H7 (cell line): ENCODE results near the gene FBXW8. TPM values are rescaled to one million over a fixed set of nuclear protein-coding genes. Genes with fewer than 3 reads are reported as not detected.

Experiments
- DNase-seq: peaks from one replicate; pipeline ENCODE4 v3.0.0; 2012
- H3K27me3 ChIP-seq: 2 replicates; pipeline ENCODE4 v1.6.0; 2011; ENCODE audit warnings: mild to moderate bottlenecking, low read length; ENCODE audit not compliant: control insufficient read depth, insufficient read depth
- H3K36me3 ChIP-seq: replicated peaks from 2 replicates; pipeline ENCODE4 v1.5.1; 2011; ENCODE audit warnings: low read length; ENCODE audit not compliant: control insufficient read depth, insufficient read depth
- H3K4me3 ChIP-seq: 2 replicates; pipeline ENCODE4 v1.5.1; 2011; ENCODE audit warnings: low read depth, mild to moderate bottlenecking, control low read depth, low read length, moderate library complexity; ENCODE audit not compliant: insufficient read depth
- total RNA-seq: library from RNA; depleted of rRNA; stranded (reverse); fragments of >200 nt; shearing (Covaris generic); gene quantifications from 2 replicates; pipeline ENCODE4 v1.2.3, GENCODE V29; 2014

Gene FBXW8
- total RNA-seq, 1 experiment from 2014 or later = 10.4 TPM

- DNase-seq = no peak
- peaks cover 7% of the 10 kb centered on the region for H3K36me3 ChIP-seq
These were observed 119.6 kb downstream of the FBXW8 start for GRCh38 chr12:117030187-117030900.

DNA sequence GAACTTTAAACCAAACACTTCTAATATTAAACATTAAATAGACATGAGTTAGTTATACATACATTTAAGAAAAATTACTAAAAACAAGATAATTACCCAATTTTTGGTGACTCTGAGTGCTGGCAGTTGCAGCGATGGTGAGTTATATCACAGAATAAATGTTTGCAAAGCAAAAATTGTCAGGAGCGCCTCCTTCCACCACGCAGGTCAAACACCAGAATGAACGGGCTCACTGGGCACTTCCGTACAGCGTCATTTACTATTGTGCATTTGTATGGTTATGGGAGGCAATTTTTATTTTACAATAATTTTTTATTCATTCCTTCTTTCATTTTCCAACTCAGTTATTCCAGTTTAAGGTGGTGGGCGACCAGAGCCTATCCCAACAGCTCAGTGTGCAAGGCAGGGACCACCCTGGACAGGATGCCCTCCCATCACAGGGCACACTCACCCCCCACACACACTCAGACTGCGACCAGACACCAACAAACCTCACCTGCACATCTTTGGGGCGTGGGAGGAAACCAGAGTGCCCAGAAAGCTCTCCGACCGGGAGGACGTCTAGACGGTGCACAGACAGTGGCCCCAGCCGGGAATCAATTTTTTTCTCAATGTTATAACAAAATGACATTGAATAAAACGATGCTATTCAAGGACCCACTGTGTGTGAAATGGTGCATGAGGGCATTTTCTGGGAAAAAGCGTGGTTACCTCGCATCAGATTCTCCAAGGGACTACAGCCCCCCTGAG is 121.3 kb downstream of the FBXW8 start:
- Histone ChIP-seq H3K36me3 (peaks cover 4% of the 10 kb centered on the region), H3K27me3 (no peaks in the 10 kb centered on the region), H3K4me3 (no peak overlapping the region)
- DNase-seq = no peak

More at GRCh38 chr12:117030187-117030900, 119.6 kb downstream of the FBXW8 start:
- H3K4me3 ChIP-seq = no peak overlapping the region
- no peaks in the 10 kb centered on the region for H3K27me3 ChIP-seq

- peak; percentile 75 for DNase-seq
- H3K36me3 ChIP-seq = peaks cover 2% of the 10 kb centered on the region
- no peak overlapping the region for H3K4me3 ChIP-seq
- H3K27me3 ChIP-seq = no peaks in the 10 kb centered on the region
These were observed 122.0 kb downstream of the FBXW8 start for GRCh38 chr12:117032593-117033381.

DNA sequence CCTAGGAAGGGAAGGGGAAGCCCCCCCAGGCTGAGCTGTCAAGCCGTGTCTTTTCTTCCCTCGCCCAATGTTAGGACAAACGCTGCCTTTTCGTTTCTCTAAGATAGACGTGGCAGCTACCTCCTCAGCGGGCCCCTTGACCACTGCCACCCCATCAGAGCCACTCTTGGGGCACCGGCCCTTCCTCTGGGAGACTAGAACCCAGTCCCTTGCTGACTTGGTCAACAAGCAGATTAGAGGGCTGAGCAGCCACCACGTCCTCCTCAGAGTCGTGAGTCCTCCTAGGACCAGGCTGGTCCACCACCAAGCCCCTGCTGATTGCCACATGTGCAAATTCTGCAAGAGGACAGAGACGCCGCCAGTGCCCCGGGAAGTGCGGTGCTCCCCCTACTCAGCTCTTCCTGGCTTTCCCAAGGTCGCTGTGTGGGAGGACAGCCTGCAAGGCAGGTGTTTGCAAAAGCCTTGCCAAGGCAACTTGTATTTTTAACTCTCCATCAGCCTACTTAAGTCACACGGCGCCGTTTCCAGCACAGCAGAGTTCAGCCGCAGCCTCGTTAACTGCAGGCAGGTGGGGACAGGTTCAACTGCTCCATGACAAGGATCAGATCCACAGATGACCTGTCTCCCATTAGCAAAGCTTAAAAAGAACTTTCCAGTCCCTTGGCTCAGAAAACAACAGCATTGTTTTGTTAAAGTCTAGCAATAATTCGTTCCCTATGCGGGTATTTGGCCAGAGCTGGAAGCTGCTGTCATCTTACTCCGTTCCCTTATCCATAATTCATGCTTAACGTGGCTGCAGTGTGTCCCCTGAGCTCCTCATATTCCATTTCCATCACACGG is 122.9 kb downstream of the FBXW8 start:
- Histone ChIP-seq H3K4me3 (no peak overlapping the region), H3K27me3 (no peaks in the 10 kb centered on the region), H3K36me3 (no peaks in the 10 kb centered on the region)
- DNase-seq = peak; percentile 52

DNA sequence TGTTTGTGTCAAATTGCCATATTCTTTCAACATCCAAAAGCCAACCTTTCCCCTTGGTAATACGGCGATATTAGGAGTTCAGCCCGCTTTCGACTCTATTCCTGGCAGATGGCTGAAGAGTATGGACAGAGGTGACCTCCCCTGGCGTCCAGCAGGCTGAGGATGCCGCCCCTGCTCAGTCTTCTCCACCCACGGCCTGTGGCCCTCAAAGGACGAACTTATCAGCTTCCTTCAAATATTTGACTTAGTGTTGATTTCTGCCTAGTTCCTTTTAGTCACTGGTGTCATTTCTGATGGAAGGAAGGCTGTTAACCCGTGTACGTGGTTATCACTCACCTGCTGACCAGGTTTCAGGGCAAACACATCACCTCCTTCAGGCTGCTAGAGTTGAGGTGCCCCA is 123.5 kb downstream of the FBXW8 start:
- DNase-seq = no peak
- Histone ChIP-seq H3K36me3 (no peaks in the 10 kb centered on the region), H3K27me3 (no peaks in the 10 kb centered on the region), H3K4me3 (no peak overlapping the region)

DNA sequence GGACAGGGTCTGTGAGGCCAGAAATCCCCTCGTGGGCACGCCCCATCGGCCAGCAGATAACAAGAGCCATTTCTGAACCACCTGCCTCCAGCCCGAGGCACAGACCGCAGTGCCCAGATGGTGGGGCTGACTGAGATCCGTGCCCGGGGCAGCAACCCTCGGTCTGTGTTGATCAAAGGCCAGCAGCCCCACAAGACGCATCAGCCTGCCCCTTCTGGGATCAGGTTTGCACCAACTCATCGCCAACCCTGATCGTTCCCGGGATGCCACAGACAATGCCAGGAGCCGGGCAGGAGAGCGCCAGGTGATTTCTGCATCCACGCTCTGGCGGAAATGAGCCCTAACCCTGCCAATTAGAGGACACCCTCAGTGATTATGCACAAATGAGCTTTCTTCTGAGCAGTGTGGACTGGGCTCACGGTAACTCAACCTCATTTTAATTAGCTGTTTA is 124.0 kb downstream of the FBXW8 start:
- no peak overlapping the region for H3K4me3 ChIP-seq
- no peak for DNase-seq
- no peaks in the 10 kb centered on the region for H3K36me3 ChIP-seq
- H3K27me3 ChIP-seq = no peaks in the 10 kb centered on the region

DNA sequence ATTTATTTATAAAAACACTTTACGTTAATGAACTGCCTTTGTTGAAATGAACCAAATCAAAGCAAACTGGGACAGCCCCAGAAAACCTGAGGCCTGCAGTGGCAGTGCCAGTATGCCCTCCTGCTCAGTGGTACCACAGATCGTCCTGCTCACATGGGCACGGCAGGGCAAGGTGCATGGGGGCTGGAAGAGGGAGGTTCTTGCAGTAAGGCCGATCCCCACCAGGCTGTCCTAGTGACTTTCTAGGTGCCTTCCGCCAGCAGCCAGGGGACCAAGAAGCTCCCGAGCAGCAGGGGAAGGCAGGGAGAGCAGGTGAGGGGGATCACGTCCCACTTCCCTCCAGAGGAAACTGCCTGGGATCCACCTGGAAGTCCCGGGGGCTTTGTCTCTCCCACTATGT is 124.5 kb downstream of the FBXW8 start:
- Histone ChIP-seq H3K4me3 (no peak overlapping the region), H3K36me3 (no peaks in the 10 kb centered on the region), H3K27me3 (no peaks in the 10 kb centered on the region)
- DNase-seq = no peak

- H3K4me3 ChIP-seq = no peak overlapping the region
- H3K36me3 ChIP-seq = no peaks in the 10 kb centered on the region
- DNase-seq = no peak
- no peaks in the 10 kb centered on the region for H3K27me3 ChIP-seq
These were observed 125.3 kb downstream of the FBXW8 start for GRCh38 chr12:117036046-117036445.

- Histone ChIP-seq H3K4me3 (no peak overlapping the region), H3K27me3 (no peaks in the 10 kb centered on the region), H3K36me3 (no peaks in the 10 kb centered on the region)
- DNase-seq = no peak
These were observed 125.8 kb downstream of the FBXW8 start for GRCh38 chr12:117036547-117036946.

- Histone ChIP-seq H3K4me3 (no peak overlapping the region), H3K36me3 (no peaks in the 10 kb centered on the region), H3K27me3 (no peaks in the 10 kb centered on the region)
- DNase-seq = peak; percentile 66
These were observed 126.7 kb downstream of the FBXW8 start for GRCh38 chr12:117037289-117038022.

GRCh38 chr12:117038023-117038680 is 127.4 kb downstream of the FBXW8 start:
- peak; percentile 55 for DNase-seq
- Histone ChIP-seq H3K4me3 (no peak overlapping the region), H3K27me3 (no peaks in the 10 kb centered on the region), H3K36me3 (no peaks in the 10 kb centered on the region)

GRCh38 chr12:117038919-117039318 is 128.2 kb downstream of the FBXW8 start:
- Histone ChIP-seq H3K36me3 (no peaks in the 10 kb centered on the region), H3K4me3 (no peak overlapping the region), H3K27me3 (no peaks in the 10 kb centered on the region)
- DNase-seq = peak; percentile 61

GRCh38 chr12:117039891-117040309 is 129.2 kb downstream of the FBXW8 start:
- H3K4me3 ChIP-seq = no peak overlapping the region
- DNase-seq = peak; percentile 48
- H3K27me3 ChIP-seq = no peaks in the 10 kb centered on the region
- no peaks in the 10 kb centered on the region for H3K36me3 ChIP-seq
